T-helper 1 cell treated with Interleukin-12 subunit alpha and Interleukin-12 subunit beta and Interleukin-4 antibody, amounts not matched to agents 30 ng/mL and 1 ng/mL, for 36 hours (primary cell): ENCODE measurements around the gene CPM. TPM values are rescaled to one million over a fixed set of nuclear protein-coding genes. Genes with fewer than 3 reads are reported as not detected.

Experiments
- intact Hi-C: fragments of 100-400 bp; cut with micrococcal nuclease; formaldehyde crosslinking; loops from one replicate; pipeline ENCODE4 v1.15.1; 2024
- total RNA-seq: library from RNA; stranded (reverse); gene quantifications from 2 replicates; pipeline ENCODE4 v1.2.3, GENCODE V29; 2022

CPM gene
- total RNA-seq, 1 donor from 2014 or later, result 7.7 TPM

- intact Hi-C loops, result no loop called here
Observed at GRCh38 chr12:68957273-68957672, 24.3 kb upstream of the CPM start.

- intact Hi-C loops, result no loop called here
Observed at GRCh38 chr12:68956466-68956865, 23.5 kb upstream of the CPM start.

DNA sequence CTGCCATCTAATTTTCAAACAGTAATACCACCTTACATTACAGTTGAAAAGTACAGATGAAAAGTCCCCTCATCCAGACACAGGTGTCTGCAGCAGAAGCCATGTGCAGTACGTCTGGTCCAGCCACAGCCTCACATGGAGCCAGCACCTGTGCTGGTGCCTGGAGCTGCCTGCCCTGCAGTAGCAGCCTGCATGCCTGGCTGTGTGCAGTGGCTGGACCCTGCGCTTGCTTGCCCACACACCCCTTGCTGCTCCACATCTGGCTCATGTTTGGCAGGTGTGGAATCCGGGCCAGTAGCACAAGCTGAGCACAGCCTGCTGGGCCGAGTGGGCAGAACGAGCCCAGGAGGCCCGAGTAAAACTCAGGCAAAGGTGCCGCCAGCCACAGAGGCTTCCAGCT lies 21.8 kb upstream of the CPM start:
- intact Hi-C loops, result no loop called here

DNA sequence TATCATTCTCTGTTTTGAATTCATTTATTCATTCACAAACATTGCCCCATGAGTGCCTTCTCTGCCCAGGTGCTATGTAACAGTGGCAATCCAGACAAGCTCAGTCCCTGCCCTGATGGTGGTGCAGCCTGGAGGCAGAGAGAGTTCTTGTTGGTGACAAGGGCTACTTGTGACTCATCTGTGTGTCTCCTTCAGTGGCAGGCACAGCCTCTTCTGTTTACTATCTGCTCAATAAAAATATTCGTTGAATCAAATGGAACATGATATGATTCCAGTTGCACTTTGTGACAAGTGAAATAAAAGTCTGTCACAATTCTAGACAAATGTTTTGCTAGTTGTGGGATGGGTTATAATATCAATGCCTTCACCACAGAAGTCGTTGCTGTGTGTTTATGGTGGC lies 20.6 kb upstream of the CPM start:
- intact Hi-C loops, result no loop called here

- intact Hi-C loops, result no loop called here
Observed at GRCh38 chr12:68951652-68952051, 18.7 kb upstream of the CPM start.

DNA sequence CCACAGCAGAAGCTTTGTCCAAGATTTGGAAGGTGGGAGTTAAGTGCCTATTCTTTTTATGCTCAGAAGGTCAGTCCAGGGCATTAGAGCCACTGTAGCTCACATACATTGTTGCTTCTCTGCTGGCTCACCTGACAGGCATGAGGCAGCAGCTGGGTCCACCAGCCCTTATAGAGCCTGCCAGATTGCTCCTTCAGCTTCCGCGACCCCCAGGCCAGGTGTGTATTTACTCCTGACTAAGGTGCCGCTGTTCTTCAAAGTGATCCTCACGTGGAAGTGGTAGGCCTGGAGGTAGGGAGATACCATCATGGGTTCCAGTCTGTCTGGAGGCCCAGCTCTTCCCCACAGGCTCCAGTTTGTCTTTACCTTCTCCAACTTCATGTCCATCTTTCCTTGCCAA lies 17.5 kb upstream of the CPM start:
- intact Hi-C loops, result no loop called here

DNA sequence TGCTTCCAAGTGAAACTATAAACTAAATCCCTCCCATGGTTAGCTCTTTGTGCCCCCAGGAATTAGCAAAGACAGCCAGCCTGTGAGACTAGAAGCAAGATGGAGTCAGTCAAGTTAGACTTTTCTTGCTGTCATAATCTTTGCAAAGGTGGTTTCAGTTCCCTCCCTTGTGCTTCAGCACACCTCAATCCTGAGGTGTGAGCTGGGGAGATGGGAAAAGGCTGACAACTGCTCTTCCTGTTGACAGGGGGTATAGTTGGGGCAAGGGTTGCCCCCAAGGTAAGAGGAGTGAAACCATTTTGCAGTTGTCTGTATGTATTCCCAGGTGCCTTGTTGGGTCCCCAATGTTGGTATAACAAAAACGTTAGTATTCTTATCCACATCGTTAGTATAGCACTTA lies 12.3 kb upstream of the CPM start:
- intact Hi-C loops, result no loop called here

- intact Hi-C loops, result no loop called here
Observed at GRCh38 chr12:68944296-68945076, 11.5 kb upstream of the CPM start.

DNA sequence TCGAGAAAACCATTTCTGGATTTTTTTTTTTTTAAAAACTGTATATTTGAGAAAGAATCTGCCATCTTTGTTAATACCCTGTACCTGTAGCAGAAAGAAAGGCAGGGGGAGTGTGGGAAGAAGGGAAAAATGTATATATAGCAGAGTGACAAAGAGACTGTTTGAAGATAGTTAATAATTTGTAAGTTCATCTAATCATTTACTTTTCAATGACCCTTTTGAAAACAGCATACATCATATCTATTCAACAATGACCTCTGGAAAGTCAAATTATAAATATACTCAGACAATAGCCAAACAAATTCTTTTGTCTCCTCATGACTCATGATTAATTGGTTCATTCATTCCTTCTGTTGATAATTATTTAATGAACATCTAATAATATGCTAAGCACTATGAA lies 10.9 kb upstream of the CPM start:
- intact Hi-C loops, result no loop called here

- intact Hi-C loops, result no loop called here
Observed at GRCh38 chr12:68940731-68941130, 7.8 kb upstream of the CPM start.

GRCh38 chr12:68939505-68939904 lies 6.5 kb upstream of the CPM start:
- intact Hi-C loops, result loop anchor here (10.0 kb wide), 1 partner anchor 325 kb away; the partner anchor contains the start of gene RAP1B

DNA sequence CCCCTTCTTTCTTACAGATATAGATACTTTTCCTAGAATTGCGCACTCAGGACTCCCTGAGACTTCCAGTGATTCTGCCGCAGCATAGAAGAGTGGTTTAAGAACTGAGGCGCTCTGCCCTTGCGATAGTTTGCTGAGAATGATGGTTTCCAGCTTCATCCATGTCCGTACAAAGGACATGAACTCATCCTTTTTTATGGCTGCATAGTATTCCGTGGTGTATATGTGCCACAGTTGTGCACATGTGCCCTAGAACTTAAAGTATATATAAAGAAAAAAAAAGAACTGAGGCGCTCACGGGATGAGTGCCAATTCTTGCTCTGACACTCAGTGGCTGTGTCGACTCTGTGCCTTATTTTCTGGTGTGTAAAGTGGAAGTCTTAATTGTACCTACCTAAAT lies 1.4 kb upstream of the CPM start:
- intact Hi-C loops, result loop anchor here (5.0 to 10.0 kb wide), 4 partner anchors 62 to 1662 kb away; partner anchors contain the start of genes NUP107 and RAP1B

DNA sequence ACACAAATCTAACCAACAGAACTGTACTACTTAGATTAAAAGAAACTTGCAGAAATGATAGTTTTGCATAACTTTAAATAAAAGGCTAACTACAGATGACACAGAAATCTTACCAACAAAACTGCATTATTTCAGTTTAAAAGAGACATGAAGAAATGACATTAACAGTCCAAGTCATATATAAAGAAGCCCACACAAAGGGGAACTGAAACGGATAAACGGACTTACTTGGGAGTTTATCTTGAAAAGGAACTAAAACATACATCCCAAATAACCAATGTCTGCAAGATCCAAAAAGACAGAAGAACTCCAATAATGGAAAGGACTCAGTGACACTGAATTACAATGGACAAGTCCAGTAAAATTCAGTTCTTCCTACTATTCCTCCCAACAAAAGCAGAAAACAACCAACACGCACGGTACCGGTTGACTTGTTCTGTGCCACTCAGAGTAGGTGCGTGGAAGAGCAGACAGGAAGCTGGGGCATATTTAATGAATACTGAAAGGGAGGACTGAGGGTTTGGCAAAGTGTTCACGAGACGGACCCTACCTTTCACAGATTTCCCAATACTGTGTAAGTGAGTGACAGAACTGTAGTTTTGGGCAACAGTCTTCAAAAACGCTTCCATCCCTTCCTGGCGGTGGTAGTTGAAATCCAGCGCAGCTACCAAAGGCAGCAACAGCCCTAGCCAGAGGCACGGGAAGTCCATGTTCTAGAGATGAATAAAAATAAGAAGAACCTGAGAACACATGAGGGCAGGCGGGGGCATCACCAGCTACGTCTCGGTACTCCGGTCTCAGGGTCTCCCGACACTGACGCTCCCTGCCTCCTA lies 627 bp downstream of the CPM start:
- intact Hi-C loops, result loop anchor here (2.0 to 10.0 kb wide), 9 partner anchors 26 to 1660 kb away; partner anchors contain the start of genes NUP107 and RAP1B

DNA sequence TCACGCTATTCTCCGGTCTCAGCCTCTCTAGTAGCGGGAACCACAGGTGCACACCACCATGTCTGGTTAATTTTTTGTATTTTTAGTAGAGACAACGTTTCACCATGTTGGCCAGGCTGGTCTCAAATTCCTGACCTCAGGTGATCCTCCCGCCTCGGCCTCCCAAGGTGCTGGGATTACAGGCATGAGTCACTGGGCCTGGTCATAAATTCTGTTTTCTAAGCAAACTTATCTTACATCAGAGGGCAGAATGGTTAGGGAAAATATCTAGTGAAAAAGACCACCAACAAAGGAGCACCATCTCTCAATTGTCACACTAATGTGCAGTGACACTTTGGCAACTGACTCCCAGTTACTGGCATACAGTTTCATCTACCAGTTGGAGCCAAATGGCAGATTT lies 2.8 kb downstream of the CPM start:
- intact Hi-C loops, result loop anchor here (5.0 to 10.0 kb wide), 4 partner anchors 58 to 1658 kb away; partner anchors contain the start of genes NUP107 and RAP1B

DNA sequence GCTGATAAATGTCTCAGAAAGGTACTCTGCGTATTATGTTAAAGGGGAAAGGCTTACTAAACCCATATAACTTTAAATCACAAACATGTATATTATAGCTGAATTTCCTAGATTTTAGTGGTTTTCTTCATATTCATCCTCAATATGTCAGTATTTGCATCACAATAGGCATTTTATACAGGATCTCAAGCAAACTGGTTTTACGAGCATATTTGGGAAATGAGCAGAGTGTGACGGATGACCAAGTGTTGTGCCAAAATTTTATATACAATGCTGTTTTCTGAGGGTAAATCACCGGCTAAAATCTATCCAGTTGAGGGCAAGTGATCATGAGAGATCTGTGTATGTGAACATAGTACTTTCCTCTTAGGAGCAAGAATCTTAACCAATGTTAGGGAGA lies 8.4 kb downstream of the CPM start:
- intact Hi-C loops, result no loop called here

- intact Hi-C loops, result no loop called here
Observed at GRCh38 chr12:68919581-68920239, 13.3 kb downstream of the CPM start.

- intact Hi-C loops, result no loop called here
Observed at GRCh38 chr12:68918960-68919359, 14.0 kb downstream of the CPM start.

- intact Hi-C loops, result no loop called here
Observed at GRCh38 chr12:68915055-68915454, 17.9 kb downstream of the CPM start.

DNA sequence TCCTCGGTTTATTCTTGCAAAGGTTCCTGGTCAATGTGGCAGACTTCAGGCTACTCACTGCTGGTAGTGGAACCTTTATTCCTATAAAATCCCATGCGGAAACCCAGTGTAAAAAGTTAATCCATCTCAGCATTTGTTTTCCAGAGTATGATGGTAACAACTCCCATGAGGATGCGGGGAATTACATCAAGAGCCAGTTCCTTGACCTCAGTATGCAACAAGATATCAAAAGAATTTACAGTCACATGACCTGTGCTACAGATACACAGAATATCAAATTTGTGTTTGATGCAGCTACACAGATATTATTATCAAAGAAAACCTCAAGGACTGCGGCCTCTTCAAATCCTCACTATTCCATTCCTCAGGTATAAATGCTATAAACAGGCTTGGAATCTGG lies 19.3 kb downstream of the CPM start:
- intact Hi-C loops, result no loop called here

GRCh38 chr12:68912916-68913315 lies 20.1 kb downstream of the CPM start:
- intact Hi-C loops, result no loop called here

DNA sequence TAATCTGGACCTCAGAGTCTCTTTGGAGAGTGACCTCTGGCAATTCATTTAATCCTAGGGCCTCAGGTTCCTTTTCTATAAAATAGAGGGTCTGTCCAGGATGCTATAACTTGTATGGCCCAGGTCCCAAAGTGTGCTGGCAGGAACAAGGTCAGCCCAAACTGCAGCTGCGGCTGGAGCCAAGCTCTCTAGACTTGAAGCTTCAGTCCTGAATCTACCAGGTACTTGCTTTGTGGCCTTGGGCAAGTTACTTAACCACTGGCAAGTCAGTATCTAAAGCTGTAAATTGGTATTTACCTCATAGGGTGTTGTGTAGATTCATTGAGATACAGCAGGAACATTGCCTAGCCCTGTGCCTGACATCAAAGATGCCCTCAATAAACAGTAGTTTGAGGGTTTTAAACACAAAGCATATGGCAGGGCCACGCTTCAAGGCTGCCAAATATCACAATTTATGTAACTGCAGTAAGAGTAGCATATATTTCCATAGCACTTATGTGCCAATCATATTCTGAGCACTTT lies 21.7 kb downstream of the CPM start:
- intact Hi-C loops, result no loop called here

GRCh38 chr12:68910128-68910527 lies 22.8 kb downstream of the CPM start:
- intact Hi-C loops, result no loop called here
